A549 (cell line): ENCODE data around the gene DCAF10. TPM values are rescaled to one million over a fixed set of nuclear protein-coding genes. Genes with fewer than 3 reads are reported as not detected.
"Not testable (repeated sequence)": the region's sequence is repeated elsewhere in the genome, so short reads cannot be mapped to it uniquely, and the experiment has no call there.

Experiments used
- ATAC-seq, 2 experiments: fragments of 200-7000 bp in 1 of 2; fragments of >200 bp in 1 of 2; cut with Nextera tagmentation in 1 of 2; cut with Tn5 transposase in 1 of 2; 3 replicates each; pipeline versions ENCODE4 v1.8.0 to v1.9.1; 2018 to 2020; ENCODE audit warnings: mild to moderate bottlenecking in 1 of 2, moderate library complexity in 1 of 2
- CTCF ChIA-PET: fragments of 300-600 bp; sonication (Branson Sonifier 250); formaldehyde crosslinking; extraction: SDS; loops from one replicate; lab custom pipeline; 2021; ENCODE audit warnings: antibody characterized with exemption, inconsistent platforms; lab: Yijun Ruan, JAX
- POLR2A ChIA-PET: fragments of 350-600 bp; formaldehyde crosslinking; extraction: SDS; loops from one replicate; lab custom pipeline; 2021; ENCODE audit warnings: antibody characterized with exemption, inconsistent platforms; lab: Yijun Ruan, JAX
- DNase-seq, 2 experiments: peaks; one replicate each; pipeline versions ENCODE4 v3.0.0 to v3.0.0-alpha.2; 2011 to 2016; ENCODE audit warnings: low read depth in 1 of 2, low spot score in 1 of 2
- FAIRE-seq: peaks from 2 replicates; lab custom pipeline; 2011; peaks lifted over from hg19 to GRCh38; lab: Jason Lieb, UNC
- H3K27ac ChIP-seq, 2 experiments: fragments of >200 bp; sonication (Bioruptor Twin); formaldehyde crosslinking; 3 replicates each; pipeline ENCODE4 v1.5.1; 2016 to 2017
- H3K4me1 ChIP-seq: fragments of >200 bp; sonication (Bioruptor Twin); formaldehyde crosslinking; 3 replicates; pipeline ENCODE4 v1.6.1; 2016
- H3K4me2 ChIP-seq: fragments of >200 bp; sonication (Bioruptor Twin); formaldehyde crosslinking; 3 replicates; pipeline ENCODE4 v1.6.1; 2016
- H3K4me3 ChIP-seq: fragments of >200 bp; sonication (Bioruptor Twin); formaldehyde crosslinking; 3 replicates; pipeline ENCODE4 v1.5.1; 2016
- H3K9me3 ChIP-seq: fragments of >200 bp; sonication (Bioruptor Twin); formaldehyde crosslinking; 3 replicates; pipeline ENCODE4 v1.6.1; 2016
- CBX2 ChIP-seq: fragments of 200-600 bp; sonication (generic); IDR thresholded peaks from 2 replicates; pipeline ENCODE4 v1.6.1; 2016; ENCODE audit warnings: low read depth, mild to moderate bottlenecking, borderline replicate concordance
- CEBPB ChIP-seq, 2 experiments: fragments of >200 bp in 1 of 2; sonication (Bioruptor Twin) in 1 of 2; formaldehyde crosslinking in 1 of 2; IDR thresholded peaks; 2 replicates each; pipeline ENCODE4 v1.6.1; 2012 to 2016
- CHD2 ChIP-seq: fragments of 150-350 bp; IDR thresholded peaks from 2 replicates; pipeline ENCODE4 v1.6.1; 2014; ENCODE audit warnings: low read length; ENCODE audit not compliant: partially characterized antibody
- HEYL ChIP-seq: fragments of 250-450 bp; sonication (Bioruptor Pico); IDR thresholded peaks from 2 replicates; pipeline ENCODE4 v1.8.0; 2021; ENCODE audit warnings: mild to moderate bottlenecking, moderate library complexity
- HOXB13 ChIP-seq: fragments of 250-450 bp; sonication (Bioruptor Pico); IDR thresholded peaks from 2 replicates; pipeline ENCODE4 v1.5.0; 2020; ENCODE audit warnings: low read depth, mild to moderate bottlenecking, moderate library complexity
- KDM1A ChIP-seq: fragments of 200-600 bp; sonication (generic); IDR thresholded peaks from 2 replicates; pipeline ENCODE4 v1.6.1; 2016; ENCODE audit warnings: low read depth, mild to moderate bottlenecking
- POLR2AphosphoS2 ChIP-seq: conservative IDR thresholded peaks from 2 replicates; pipeline ENCODE4 v1.6.1; 2012; ENCODE audit warnings: low read length, improper control_type of control experiment, inconsistent platforms
- RARB ChIP-seq: fragments of 250-450 bp; sonication (Bioruptor Pico); IDR thresholded peaks from 2 replicates; pipeline ENCODE4 v1.8.0; 2021; ENCODE audit warnings: mild to moderate bottlenecking, moderate library complexity
- RCOR1 ChIP-seq: fragments of 150-350 bp; IDR thresholded peaks from 2 replicates; pipeline ENCODE4 v1.6.1; 2014; ENCODE audit warnings: antibody characterized with exemption, low read length, low read depth
- ZC3H11A ChIP-seq: fragments of 450-650 bp; IDR thresholded peaks from 2 replicates; pipeline ENCODE4 v1.6.1; 2014; ENCODE audit warnings: antibody characterized with exemption, mild to moderate bottlenecking
- ZFP36 ChIP-seq: fragments of 450-650 bp; IDR thresholded peaks from 2 replicates; pipeline ENCODE4 v1.6.1; 2014; ENCODE audit warnings: borderline replicate concordance; ENCODE audit not compliant: partially characterized antibody
- ZSCAN20 ChIP-seq: fragments of 250-450 bp; sonication (Bioruptor Pico); IDR thresholded peaks from 2 replicates; pipeline ENCODE4 v1.8.0; 2022; ENCODE audit warnings: mild to moderate bottlenecking, moderate library complexity
- WGBS: methylation state at CpG from one replicate; pipeline ENCODE4 v1.1.6; 2017; ENCODE audit errors: missing lambda C conversion rate; 5-methylcytosine and 5-hydroxymethylcytosine counted together
- polyA plus RNA-seq, 4 experiments: library from polyadenylated mRNA; depleted of rRNA in 3 of 4; stranded (reverse); fragments of >200 nt; fragmentation: RNase III in 1 of 4; extraction: RNeasy Plus Mini Kit Qiagen cat#74134 plus additional on column Dnase treatment in 1 of 4; gene quantifications; 2 replicates in 3 of 4; 3 replicates in 1 of 4; pipeline ENCODE4 v1.2.3, GENCODE V29; 2011 to 2017
- TF ChIP-seq, protein P1 (sequence below): fragments of >200 bp; sonication (Bioruptor Twin); formaldehyde crosslinking; IDR thresholded peaks from 3 replicates; pipeline ENCODE4 v1.5.1; 2016
- TF ChIP-seq, protein P2 (sequence below): fragments of 150-350 bp; IDR thresholded peaks from 2 replicates; pipeline ENCODE4 v1.6.1; 2014; ENCODE audit warnings: low read depth, mild to moderate bottlenecking, low read length
- TF ChIP-seq, protein P3 (sequence below): IDR thresholded peaks from 2 replicates; pipeline ENCODE4 v1.6.1; 2012; ENCODE audit warnings: low read depth, borderline replicate concordance

The DCAF10 gene
- polyA plus RNA-seq, 2 of the 4 experiments (the other 2 are of a cell fraction): 11.5 to 25.8 TPM

DNA sequence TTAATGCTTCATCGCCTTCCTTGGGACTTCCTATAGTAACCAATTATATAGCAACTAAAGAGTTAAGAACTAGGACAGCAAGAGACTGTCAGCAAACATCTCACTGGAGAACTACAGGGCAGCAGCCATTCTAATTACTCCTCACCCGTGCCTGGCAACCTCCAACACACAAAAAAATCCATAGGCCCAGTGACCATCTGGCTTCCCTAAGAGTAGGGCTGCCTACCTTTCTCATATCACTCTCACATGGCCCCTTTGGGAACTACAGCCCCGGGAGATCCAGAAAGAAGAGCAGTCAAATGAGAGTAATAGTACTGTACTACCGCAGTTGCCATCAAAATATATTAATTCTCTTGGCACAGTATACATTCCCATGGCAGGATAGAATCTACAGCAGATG lies 5.7 kb downstream of the DCAF10 start:
- H3K4me3 ChIP-seq: no peak overlapping the region
- no peak for FAIRE-seq
- ChIA-PET CTCF (no interaction called here), POLR2A (no interaction called here)
- H3K9me3 ChIP-seq: no peaks in the 10 kb centered on the region
- WGBS: 76% methylated on average over 4 of the region's 4 CpGs
- ATAC-seq: peak; percentile 47 to 51; a peak in 3 of 6 replicates
- no peak overlapping the region for H3K27ac ChIP-seq
- H3K4me1 ChIP-seq: peaks cover 15% of the 10 kb centered on the region
- H3K4me2 ChIP-seq: no peak overlapping the region
- no peak for TF ChIP-seq RARB (CRISPR knock-in tag)
- no peak for TF ChIP-seq HOXB13
- no peak for TF ChIP-seq ZFP36
- TF ChIP-seq, protein P1, sequence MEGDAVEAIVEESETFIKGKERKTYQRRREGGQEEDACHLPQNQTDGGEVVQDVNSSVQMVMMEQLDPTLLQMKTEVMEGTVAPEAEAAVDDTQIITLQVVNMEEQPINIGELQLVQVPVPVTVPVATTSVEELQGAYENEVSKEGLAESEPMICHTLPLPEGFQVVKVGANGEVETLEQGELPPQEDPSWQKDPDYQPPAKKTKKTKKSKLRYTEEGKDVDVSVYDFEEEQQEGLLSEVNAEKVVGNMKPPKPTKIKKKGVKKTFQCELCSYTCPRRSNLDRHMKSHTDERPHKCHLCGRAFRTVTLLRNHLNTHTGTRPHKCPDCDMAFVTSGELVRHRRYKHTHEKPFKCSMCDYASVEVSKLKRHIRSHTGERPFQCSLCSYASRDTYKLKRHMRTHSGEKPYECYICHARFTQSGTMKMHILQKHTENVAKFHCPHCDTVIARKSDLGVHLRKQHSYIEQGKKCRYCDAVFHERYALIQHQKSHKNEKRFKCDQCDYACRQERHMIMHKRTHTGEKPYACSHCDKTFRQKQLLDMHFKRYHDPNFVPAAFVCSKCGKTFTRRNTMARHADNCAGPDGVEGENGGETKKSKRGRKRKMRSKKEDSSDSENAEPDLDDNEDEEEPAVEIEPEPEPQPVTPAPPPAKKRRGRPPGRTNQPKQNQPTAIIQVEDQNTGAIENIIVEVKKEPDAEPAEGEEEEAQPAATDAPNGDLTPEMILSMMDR: no peak
- TF ChIP-seq POLR2AphosphoS2: no peak
- no peak for TF ChIP-seq KDM1A
- no peak for TF ChIP-seq RCOR1
- TF ChIP-seq ZSCAN20: no peak
- no peak for TF ChIP-seq ZC3H11A
- no peak for DNase-seq

DNA sequence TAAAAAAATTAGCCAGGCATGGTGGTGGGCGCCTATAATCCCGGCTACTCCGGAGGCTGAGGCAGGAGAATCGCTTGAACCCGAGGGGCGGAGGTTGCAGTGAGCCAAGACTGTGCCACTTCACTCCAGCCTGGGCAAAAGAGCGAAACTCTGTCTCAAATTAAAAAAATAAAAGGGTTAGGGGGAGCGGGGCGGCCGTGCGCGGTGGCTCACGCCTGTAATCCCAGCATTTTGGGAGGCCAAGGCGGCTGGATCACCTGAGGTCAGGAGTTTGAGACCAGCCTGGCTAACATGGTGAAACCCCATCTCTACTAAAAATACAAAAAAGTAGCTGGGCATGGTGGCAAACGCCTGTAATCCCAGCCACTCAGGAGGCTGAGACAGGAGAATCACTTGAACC lies 9.1 kb downstream of the DCAF10 start:
- H3K9me3 ChIP-seq, ATAC-seq, POLR2A ChIA-PET, H3K4me2 ChIP-seq, H3K4me3 ChIP-seq, FAIRE-seq, H3K27ac ChIP-seq, DNase-seq, H3K4me1 ChIP-seq: not testable (repeated sequence)
- WGBS: 95% methylated on average over 15 of the region's 15 CpGs
- CTCF ChIA-PET: interaction anchor here (1.5 kb wide), 1 partner anchor 62 kb away, joined by 3 read pairs; no protein-coding TSS in a partner anchor

DNA sequence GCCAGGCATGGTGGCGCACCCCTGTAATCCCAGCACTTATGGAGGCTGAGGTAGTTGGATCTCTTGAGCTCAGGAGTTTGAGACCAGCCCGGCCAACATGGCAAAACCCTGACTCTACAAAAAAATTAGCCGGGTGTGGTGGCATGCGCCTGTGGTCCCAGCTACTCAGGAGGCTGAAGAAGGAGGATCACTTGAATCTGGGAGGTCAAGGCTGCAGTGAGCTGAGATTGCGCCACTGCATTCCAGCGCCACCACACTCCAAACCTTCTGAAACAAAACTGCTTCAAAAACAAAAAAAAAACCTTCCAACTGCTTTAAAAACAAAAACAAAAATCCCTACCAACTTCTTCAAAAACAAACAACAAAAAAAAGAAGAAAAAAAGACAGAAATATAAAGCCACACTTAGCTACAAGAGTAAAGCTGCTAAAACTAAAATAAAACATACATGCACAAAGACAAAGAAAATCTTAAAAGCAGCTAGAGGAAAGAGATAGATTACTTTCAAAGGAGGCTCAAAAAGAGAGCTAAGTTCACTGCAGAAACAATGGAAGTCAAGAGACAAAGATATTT lies 11.4 kb downstream of the DCAF10 start:
- no peaks in the 10 kb centered on the region for H3K9me3 ChIP-seq
- H3K4me1 ChIP-seq: no peaks in the 10 kb centered on the region
- TF ChIP-seq CEBPB (IDR thresholded peaks at IDR 0.05) (0 out of 4 replicates have a peak, but pooled peaks of 1 of the 2 experiments have one; percentile 29), RARB (CRISPR knock-in tag) (no peak)
- TF ChIP-seq, protein P2, sequence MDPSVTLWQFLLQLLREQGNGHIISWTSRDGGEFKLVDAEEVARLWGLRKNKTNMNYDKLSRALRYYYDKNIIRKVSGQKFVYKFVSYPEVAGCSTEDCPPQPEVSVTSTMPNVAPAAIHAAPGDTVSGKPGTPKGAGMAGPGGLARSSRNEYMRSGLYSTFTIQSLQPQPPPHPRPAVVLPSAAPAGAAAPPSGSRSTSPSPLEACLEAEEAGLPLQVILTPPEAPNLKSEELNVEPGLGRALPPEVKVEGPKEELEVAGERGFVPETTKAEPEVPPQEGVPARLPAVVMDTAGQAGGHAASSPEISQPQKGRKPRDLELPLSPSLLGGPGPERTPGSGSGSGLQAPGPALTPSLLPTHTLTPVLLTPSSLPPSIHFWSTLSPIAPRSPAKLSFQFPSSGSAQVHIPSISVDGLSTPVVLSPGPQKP: no peak
- no peak overlapping the region for H3K4me2 ChIP-seq
- H3K27ac ChIP-seq: no peak overlapping the region
- 94% methylated on average over 6 of the region's 6 CpGs for WGBS
- ChIA-PET CTCF (interaction anchor here (0.9 to 1.8 kb wide), 4 partner anchors 27 to 102 kb away, joined by 3 to 4 read pairs (median 3); partner anchors contain the start of gene EXOSC3), POLR2A (interaction anchor here (1.0 kb wide), 1 partner anchor 11 kb away, joined by 3 read pairs; the partner anchor contains the start of gene DCAF10)
- no peak for DNase-seq
- H3K4me3 ChIP-seq: no peak overlapping the region
- no peak for FAIRE-seq
- no peak for ATAC-seq

DNA sequence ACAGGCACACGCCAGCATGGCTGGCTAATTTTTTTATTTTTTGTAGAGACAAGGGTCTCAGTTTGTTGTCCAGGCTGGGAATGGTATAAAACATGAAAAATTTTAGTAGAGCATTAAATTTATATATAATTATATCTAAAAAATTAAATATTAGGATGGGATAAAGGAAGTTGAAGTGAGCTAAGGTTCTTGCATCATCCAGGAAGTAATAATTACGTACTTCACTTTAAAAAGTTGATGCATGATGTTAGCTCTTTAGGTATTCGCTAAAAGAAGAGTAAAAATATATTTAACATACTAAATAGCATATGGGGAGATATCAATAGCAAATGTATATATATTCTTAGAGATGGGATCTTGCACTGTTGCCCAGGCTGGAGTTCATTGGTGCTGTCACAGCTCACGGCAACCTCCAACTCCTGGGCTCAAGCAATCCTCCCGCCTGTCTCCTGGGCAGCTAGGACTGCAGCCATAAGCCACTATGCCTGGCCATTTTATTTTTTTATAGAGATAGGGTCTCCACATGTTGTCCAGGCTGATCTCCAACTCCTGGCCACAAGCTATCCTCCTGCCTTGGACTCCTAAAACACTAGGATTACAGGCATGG lies 12.3 kb downstream of the DCAF10 start:
- CTCF ChIA-PET: interaction anchor here (0.9 to 1.8 kb wide), 2 partner anchors 17 to 92 kb away, joined by 3 to 4 read pairs; no protein-coding TSS in a partner anchor
- Histone ChIP-seq H3K4me1 (no peaks in the 10 kb centered on the region), H3K4me3 (no peak overlapping the region), H3K9me3 (no peaks in the 10 kb centered on the region), H3K4me2 (no peak overlapping the region), H3K27ac (peak overlapping the region in 1 of 2 experiments; percentile 44; a peak in 2 of 6 replicates)
- TF ChIP-seq RCOR1: no peak
- TF ChIP-seq, protein P3, sequence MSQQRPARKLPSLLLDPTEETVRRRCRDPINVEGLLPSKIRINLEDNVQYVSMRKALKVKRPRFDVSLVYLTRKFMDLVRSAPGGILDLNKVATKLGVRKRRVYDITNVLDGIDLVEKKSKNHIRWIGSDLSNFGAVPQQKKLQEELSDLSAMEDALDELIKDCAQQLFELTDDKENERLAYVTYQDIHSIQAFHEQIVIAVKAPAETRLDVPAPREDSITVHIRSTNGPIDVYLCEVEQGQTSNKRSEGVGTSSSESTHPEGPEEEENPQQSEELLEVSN: no peak
- no peak for TF ChIP-seq HEYL (CRISPR knock-in tag)
- TF ChIP-seq CHD2: no peak
- no peak for TF ChIP-seq CBX2
- 93% methylated on average over 5 of the region's 5 CpGs for WGBS
- POLR2A ChIA-PET: interaction anchor here (0.7 kb wide), 1 partner anchor 13 kb away, joined by 5 read pairs; no protein-coding TSS in a partner anchor
- FAIRE-seq: no peak
- DNase-seq: no peak
- no peak for ATAC-seq
